Muscle of back (tissue), 11 donors: ENCODE measurements around the gene S100A8. TPM values are rescaled to one million over a fixed set of nuclear protein-coding genes. Genes with fewer than 3 reads are reported as not detected.

Source experiments
- DNase-seq, 3 donors: peaks; one replicate each; pipeline versions ENCODE4 v3.0.0 to v3.0.0-alpha.2; 2013
- polyA plus RNA-seq, 10 donors: library from polyadenylated mRNA; unstranded; fragments of 120-200 nt; gene quantifications; one replicate each; pipeline ENCODE4 v1.2.1, GENCODE V29; 2013; ENCODE audit not compliant: insufficient read length in 10 of 10

The S100A8 gene
- polyA plus RNA-seq, 10 donors, result 4.7 to 37.0 (median 13.9) TPM

GRCh38 chr1:153364156-153364555 lies 26.7 kb downstream of the S100A8 start:
- no peak for DNase-seq

DNA sequence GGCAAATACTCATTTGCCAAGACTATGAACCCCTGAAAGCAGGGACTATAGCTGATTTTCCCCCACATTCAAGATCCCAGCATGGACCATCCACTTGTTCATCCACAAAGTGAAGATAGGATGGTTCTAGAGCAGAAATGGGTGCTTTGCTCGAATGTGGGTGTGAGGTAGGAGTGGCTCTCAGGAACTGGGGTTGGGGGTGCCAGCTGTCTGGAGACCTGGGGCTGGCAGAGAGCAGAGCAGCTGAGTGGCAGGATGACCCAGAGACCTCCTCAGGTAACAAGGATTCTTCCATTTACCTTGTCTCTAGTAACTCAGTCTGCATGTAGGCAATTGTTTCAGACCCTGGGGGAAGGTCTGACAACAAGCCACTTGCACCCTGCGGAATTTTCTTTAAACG lies 27.2 kb downstream of the S100A8 start:
- no peak for DNase-seq

DNA sequence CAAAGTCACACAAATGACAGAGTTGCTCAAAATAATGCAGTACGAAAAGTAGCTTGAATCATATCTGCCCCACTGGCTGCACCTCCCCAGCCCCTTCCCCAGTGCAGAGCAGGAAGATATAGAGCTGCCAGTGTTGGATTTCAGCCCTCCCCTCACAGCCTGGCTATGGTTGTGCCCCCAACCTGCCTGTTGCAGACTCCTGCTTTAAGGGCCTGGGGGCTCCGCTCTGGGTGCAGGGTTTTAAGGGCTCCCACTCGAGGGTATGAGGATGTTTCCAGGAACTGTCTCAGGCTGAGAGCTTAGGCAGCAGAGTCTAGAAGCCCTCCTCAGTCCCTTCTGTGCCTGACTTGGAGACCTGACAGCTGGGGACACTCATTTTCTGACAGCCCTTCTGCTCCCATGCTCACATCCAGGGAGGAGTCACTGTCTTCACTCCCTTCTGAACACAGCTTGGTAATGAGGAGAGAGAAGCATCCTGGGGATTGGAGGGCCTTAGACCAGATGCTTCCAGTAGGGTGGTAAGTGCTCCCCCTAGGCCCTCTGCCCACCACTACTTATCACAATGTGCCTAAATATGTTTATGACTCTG lies 28.6 kb downstream of the S100A8 start:
- DNase-seq, result no peak

- no peak for DNase-seq
These were observed 29.3 kb downstream of the S100A8 start for GRCh38 chr1:153361480-153362109.

DNA sequence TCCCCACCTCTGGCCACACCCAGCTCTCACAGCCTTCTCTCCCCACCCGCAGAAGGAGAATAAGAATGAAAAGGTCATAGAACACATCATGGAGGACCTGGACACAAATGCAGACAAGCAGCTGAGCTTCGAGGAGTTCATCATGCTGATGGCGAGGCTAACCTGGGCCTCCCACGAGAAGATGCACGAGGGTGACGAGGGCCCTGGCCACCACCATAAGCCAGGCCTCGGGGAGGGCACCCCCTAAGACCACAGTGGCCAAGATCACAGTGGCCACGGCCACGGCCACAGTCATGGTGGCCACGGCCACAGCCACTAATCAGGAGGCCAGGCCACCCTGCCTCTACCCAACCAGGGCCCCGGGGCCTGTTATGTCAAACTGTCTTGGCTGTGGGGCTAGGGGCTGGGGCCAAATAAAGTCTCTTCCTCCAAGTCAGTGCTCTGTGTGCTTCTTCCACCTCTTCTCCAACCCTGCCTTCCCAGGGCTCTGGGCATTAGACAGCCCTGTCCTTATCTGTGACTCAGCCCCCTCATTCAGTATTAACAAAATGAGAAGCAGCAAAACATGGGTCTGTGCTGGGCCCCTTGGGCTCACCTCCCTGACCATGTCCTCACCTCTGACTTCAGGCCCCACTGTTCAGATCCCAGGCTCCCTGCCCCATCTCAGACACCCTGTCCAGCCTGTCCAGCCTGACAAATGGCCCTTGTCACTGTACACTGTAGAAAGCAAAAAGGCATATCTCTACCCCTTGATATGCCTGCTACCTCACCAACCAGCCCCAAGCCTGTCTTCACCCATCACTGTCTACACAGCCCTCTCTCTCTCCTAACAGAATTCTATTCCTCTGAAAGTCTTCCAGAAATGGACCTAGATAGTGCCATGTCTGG lies 30.0 kb downstream of the S100A8 start:
- DNase-seq, result no peak

DNA sequence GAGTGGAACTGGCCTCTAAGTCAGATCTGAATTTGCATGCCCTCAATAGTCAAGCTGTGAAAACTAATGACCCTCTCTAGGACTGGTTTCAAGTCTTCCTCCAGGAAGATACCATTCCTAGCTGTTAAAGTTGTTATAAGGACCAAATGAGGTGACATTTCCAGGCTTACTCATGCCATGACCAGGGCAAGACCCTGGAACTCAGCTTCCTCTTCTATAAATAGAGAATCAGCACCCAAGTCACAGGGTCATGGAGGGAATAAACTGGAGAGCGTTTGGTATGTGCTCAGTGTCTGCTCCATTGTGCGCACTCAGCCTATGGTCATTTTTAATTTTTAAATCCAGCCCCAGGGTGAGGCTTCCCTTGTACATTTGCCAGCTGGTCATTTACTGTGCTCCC lies 30.7 kb downstream of the S100A8 start:
- no peak for DNase-seq

DNA sequence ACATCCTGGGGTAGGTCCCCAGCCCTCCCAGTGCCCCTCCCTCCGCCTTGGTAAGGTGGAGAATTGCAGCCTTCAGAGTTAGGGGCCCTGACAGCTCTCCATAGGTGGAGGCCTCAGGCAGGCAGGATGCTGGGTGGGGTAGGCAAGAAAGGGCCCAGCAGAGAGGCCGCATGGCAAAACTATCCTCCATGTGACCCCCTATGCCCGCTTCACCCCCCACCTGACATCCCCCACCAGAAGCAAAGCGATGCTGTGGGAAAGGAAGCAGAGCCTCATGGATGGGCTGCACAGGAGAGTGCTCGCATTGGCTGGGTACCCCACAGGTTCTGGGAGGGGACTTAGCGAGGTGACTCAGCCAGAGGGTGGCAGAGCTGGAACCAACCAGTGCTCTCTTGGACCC lies 31.6 kb downstream of the S100A8 start:
- DNase-seq, result no peak

DNA sequence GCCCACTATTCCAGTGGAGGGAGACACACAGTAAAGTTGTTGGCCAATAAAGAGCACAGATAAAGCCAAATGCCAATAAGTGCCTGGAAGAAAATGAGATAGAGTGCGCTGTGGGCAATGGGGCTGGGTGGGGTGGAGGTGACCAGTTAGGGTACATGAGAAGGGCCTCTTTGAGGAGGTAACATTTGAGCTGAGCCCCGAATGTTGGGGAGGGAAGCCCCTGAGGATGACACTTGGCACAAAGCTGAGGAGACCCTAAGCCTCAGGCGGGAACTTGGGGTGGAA lies 32.2 kb downstream of the S100A8 start:
- DNase-seq, result no peak

DNA sequence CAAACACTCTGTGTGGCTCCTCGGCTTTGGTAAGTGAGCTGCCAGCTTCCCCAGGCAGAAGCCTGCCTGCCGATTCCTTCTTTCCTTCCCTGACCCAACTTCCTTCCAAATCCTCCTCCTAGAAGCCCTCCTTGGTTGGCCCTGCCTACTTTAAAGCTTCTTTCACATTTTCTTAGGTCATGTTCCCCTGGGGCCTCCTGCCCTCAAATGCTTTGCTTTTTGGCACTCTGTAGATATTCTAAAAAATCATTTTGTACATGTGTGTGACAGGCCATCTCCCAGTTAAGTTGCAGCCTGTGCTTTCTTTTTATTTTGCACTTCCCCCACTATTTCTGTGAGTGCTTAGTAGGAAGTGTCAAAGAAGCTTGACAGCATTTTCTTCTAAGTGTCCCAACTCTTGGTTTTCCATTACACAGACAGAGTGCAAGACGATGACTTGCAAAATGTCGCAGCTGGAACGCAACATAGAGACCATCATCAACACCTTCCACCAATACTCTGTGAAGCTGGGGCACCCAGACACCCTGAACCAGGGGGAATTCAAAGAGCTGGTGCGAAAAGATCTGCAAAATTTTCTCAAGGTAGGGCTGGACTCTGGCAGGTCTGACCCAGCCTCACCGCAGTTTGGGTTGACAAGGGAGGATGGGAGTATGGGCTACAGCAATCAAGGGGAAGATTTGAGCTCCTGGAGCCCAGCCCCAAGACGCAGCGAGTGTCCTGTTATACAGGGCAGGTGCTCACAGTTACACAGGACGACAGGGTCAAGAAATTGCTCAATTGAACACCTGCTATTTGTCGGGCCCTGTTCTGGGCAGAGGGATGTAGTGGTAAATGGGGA lies 32.8 kb downstream of the S100A8 start, which contains the start of gene S100A9:
S100A9 (plus strand) TSS at position 2 of the 838 bp plus-strand sequence; CDS start at position 432, 430 bp downstream.
- DNase-seq, result peak in 1 of 3 donors; percentile 14

GRCh38 chr1:153357076-153357852 lies 33.6 kb downstream of the S100A8 start:
- DNase-seq, result peak in 1 of 3 donors; percentile 21

- no peak for DNase-seq
These were observed 34.3 kb downstream of the S100A8 start for GRCh38 chr1:153356392-153357075.

DNA sequence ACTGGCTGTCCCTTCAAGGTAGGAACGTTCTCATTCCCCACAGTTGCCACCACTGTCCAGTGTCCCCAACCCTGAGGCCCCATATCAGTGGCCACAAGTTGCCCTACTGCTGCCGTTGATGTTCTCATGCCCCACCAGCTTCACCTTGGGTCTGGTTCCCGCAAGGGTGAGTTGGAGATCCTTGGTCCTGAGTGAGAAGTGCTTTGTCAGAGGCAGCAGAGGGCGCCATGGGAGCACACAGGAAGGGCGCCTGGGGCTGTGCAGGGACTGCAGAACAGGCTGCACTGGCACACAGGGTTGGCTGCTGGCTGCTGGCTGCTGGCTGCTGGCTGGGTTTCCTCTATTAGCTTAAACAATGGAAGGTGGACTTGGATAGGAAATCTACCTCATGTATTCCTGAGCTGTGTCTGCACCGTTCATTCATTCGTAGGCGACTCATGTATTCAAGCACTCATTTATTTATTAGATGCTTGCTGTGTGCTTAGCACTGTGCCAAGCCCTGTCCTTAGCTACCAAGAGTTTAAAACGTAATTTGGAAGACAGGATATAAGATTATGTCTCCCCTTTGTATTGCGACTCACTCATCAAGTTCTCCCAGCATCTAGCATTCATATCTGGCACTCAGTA lies 35.3 kb downstream of the S100A8 start:
- peak in 1 of 3 donors; percentile 32 for DNase-seq

GRCh38 chr1:153354515-153355193 lies 36.2 kb downstream of the S100A8 start:
- DNase-seq, result no peak

DNA sequence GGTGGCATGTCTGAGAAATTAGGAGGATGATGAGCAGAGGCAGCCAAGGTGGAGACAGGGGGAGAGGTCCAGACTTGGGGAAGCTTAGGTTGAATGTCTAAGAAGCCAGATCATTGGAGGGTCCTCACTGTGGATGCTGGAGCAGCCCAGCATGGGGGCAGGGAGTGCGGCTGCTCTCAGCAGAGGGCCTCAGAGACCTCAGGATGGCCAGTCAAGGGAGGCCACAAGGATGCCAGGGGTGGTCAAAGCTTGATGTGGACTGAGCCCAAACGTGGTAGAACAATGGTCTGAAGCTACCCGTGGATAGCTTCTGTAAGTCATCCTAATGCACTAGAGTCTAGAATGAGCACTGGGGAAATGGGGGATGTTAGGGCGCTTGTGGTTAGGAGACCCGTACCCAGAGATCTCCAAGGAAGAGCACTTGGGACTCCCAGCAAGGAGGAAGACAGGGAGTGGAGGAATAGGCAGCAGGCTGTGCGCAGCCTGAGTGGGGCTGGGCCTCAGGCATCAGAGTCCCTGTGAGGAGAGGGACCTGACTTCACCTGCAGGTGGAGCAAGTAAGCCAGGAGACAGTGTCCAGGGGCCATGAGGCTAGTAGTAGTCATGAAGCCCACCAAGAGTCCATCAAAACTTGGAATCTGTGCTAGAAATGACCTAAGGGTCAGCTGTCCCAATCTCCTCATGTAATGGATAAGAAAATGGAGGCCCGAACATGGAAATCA lies 37.5 kb downstream of the S100A8 start:
- no peak for DNase-seq

- DNase-seq, result peak; percentile 58 to 70 (median 70)
These were observed 38.4 kb downstream of the S100A8 start for GRCh38 chr1:153352523-153352922.

DNA sequence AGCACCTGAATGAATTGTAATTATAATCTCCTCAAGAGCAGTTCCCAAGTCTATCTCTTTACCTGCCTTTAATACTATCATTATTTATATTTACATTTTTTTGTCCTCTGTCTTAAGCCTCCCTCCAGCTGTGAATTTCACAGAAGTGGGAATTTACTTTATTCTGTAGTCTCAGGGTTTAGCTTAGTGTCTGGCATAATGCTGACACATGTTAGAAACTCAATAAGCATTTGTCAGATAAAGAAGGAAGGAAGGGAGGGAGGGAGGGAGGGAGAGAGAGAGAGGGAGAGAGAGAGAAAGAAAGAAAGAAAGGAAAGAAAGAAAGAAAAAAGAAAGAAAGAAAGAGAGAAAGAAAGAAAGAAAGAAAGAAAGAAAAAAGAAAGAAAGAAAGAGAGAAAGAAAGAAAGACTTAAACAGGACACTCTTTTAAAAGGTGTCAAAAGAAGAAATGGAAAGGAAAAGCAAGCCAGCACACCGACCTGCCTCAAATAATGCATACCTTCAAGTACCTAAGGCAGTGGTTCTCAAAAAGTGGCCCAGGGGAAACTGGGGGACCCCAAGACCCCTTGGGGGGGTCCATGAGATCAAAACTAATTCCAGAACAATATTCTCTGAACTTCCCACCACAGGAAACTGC lies 40.4 kb downstream of the S100A8 start:
- no peak for DNase-seq

- DNase-seq, result no peak
These were observed 41.2 kb downstream of the S100A8 start for GRCh38 chr1:153349363-153350320.
